Sciatic nerve (tissue), 2 donors: ENCODE measurements around the gene LRMDA. TPM values are rescaled to one million over a fixed set of nuclear protein-coding genes. Genes with fewer than 3 reads are reported as not detected.
A peak's percentile ranks its signal among the peaks of the same experiment; 100 is the strongest.
"Not testable (repeated sequence)": the region's sequence is repeated elsewhere in the genome, so short reads cannot be mapped to it uniquely, and the experiment has no call there.

Experiments used
- ATAC-seq: fragments of 200-7000 bp; cut with Tn5 transposase; one replicate; pipeline ENCODE4 v1.9.1; 2020; ENCODE audit warnings: mild to moderate bottlenecking, moderate library complexity
- DNase-seq: peaks from one replicate; pipeline ENCODE4 v3.0.0-alpha.2; 2020; ENCODE audit warnings: low spot score
- intact Hi-C: fragments of 100-400 bp; cut with DNase I; formaldehyde crosslinking; loops from one replicate; pipeline ENCODE4 v1.14.2; 2022
- total RNA-seq: library from RNA; stranded (reverse); fragmentation: NEBNext Ultra II Directional; extraction: Animal tissue kit (Norgen Biotek cat#: 25700); gene quantifications from one replicate; pipeline ENCODE4 v1.2.1, GENCODE V29; 2021
- donor health status: DM: no; HTN: no; CAD: no.
- donor health status: DM: no; HTN: no; CAD: no.

The LRMDA gene
- total RNA-seq, 1 donor from 2014 or later, result 16.6 TPM

DNA sequence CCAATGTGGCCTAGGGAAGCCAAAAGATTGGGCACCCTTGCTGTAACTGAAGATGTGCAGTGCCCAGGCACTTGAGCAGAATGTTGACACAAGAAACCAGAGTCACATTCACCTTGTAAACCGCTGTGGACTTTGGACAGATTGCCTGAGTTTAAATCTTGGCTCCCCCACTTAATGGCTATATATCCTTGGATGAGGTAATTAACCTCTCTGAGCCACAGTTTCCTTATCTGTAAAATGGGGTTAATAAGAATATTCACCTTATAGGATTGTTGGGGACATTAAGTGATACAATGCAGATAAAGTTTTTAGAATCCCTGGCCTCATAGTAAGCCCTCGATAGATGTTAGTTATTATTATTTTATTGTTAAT is 331.0 kb downstream of the LRMDA start:
- ATAC-seq, result no peak
- DNase-seq, result no peak
- intact Hi-C loops, result no loop called here

DNA sequence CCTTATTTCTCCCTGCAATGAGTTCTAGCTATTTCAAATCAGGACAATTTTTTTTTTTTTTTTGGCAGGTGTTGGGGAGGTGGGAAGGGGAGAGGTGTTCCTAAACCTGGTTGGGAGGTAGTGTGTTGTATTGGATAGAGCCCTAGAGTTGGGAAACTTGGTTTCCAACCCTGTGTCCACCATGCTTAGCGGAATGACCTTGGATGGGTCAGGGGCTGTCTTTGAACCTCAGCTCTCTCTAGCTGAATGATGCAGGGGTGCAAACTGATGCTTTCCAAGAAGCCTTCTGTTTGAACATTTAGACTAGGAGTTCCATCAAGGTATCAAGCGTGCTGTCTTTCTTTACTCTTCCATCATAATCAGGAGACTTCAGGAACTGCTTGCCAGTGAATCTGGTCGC is 332.2 kb downstream of the LRMDA start:
- DNase-seq, result no peak
- intact Hi-C loops, result no loop called here
- ATAC-seq, result no peak

DNA sequence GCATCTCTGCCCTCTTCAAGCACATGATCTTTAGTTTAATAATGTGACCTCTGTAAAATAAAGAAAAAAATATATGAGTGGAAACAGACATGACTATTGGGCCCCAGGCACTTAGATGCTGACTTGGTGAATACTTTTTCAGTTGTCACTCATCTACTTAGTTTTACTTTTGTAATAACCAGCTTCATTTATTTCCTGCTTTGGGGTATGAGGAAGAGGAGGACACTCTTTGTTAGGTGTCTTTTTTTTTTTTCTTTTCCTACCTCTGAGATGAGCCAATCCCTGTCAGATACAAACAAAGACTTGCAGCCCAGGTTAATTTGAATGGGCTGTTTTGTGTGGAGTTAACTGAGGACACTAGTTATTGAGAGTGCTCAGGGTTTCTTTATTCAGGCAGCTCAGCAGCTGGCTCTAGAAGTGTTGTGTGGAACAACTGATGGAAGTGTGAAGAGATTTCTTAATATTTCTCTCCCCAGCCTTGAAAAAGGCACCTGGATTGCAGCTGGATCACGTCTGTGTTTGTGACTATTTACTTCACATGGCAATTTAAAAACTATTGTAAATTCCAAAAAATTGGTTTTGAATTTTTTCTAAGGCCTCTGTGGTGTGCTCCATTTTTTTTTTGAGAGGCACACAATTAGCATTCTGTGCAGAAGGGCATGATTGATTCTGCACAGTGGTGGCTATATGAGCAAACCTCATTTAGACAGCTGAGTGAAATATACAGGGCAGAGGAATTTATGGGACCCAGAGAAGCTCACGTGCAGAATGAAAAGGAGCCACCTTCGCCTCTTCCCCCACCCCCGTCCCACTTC is 333.8 kb downstream of the LRMDA start:
- peak; percentile 47 for ATAC-seq
- intact Hi-C loops, result no loop called here

DNA sequence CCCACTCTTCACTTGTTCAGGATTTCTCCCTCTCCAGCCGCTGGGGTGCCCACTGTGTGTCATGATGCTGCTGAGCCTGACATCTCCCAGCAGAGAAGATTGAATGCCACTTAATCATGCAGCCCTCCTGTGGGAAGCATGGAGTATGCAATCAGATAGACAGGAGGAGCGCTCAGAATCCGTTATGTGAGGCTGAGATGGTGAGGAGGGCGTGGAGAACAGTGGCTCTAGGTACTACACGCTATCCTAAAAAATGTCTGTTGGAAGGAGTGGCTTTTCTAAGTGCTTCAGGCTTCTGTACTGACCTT is 334.3 kb downstream of the LRMDA start:
- ATAC-seq (no peak), DNase-seq (no peak)
- intact Hi-C loops, result no loop called here

More for the DNA sequence above, 333.8 kb downstream of the LRMDA start:
- DNase-seq, result no peak

DNA sequence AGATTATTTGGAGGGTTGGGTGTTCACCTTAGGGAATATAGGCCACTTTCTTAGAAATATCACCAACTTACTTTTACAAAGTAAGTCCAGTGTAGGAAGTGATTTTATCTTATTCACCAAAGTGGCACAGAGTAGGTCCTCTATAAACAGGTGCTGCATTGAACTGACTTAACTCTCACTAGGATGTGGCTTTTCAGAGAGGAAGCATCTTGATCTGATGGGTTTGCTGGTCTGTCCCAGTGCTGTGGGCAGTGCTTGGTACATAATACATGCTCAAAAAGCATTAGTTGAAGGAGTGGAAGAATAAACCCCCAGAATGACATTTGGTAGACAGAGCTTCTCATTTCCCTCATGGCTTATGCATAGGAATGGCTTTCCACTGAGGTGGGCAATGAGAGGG is 334.7 kb downstream of the LRMDA start:
- DNase-seq (no peak), ATAC-seq (no peak)
- intact Hi-C loops, result no loop called here

DNA sequence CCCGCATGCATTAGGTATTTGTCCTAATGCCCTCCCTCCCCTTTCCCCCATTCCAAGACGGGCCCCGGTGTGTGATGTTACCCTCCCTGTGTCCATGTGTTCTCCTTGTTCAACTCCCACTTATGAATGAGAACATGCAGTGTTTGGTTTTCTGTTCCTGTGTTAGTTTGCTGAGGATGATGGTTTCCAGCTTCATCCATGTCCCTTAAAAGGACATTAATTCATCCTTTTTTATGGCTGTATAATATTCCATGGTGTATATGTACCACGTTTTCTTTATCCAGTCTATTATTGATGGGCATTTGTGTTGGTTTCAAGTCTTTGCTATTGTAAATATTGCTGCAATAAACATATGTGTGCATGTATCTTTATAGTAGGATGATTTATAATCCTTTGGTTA is 335.3 kb downstream of the LRMDA start:
- intact Hi-C loops, DNase-seq, ATAC-seq: not testable (repeated sequence)

DNA sequence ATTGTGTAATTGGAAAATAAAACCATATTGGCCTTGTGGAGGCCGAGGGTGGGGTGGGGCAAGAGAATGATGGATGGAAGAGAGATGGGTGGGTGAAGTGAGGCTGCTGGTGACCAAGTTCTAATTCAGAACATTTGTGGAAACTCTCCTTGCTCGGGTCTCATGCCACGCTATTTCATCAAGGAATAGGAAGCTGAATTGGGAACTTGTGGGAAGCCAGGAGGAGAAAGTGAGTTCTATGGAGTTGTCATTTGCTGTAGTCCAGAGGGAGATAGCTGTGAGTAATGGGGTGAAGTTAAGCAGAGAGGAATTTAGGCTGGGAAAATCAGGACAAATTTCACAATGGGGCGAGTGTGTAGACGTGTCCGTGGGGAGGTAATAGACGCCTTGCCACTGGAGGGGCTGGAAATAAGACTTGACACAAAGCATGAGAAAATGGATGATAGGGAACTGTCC is 339.2 kb downstream of the LRMDA start:
- ATAC-seq, result peak; percentile 93
- DNase-seq, result no peak
- intact Hi-C loops, result no loop called here

DNA sequence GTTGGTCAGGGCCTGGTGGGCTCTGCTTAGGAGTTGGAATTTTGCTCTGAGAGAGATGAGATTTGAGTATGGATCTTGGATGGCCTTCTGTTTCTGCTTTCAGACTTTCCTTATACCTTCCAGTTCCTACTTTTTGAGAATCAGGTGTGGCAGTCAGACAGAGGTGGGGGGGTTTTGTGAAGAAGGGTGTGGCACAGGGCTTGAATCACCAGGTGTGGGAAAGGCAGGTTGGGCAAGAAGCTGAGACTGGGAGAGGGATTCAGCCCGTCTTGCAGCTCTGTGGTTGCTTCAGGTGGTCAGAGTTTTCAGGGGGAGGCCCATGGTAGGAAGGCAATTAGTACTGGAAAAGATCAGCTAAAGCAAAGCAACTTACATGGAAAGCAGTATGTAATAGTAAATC is 340.2 kb downstream of the LRMDA start:
- ATAC-seq (no peak), DNase-seq (no peak)
- intact Hi-C loops, result no loop called here

DNA sequence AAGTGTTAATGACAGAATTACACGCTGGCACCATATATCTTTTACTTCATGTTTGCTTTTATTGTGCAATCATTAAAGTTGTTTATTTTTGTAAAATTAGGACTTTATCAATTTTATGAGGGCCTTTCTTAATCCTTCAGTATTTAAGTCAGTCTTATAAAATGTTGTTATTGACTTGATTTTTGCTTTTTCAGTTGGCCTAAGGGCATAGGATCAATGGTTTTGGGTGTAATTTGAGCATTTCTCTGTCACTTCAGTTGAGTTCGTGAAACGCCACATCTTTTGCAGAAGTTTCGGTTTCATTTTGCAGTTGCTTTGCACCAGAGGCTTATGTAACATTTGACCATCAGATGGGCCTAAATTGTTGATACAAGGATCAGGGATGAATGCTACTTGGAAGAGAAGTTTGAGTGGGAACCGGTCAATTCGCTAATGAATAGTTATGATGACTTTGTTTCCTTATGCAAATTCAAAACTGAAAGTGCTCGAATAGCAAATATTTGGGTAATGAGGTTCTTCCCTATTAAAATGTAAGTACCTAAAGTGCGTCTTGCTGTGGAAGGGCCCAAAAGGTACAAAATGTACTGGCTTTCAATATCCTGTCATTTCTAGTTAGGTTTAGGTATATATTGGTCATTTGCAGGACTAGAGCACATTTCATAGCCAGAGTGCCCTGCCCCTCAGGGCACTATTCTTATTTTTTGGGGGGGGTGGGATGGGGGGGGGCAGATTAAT is 340.9 kb downstream of the LRMDA start:
- intact Hi-C loops, result no loop called here
- ATAC-seq, result peak; percentile 49
- DNase-seq, result no peak

DNA sequence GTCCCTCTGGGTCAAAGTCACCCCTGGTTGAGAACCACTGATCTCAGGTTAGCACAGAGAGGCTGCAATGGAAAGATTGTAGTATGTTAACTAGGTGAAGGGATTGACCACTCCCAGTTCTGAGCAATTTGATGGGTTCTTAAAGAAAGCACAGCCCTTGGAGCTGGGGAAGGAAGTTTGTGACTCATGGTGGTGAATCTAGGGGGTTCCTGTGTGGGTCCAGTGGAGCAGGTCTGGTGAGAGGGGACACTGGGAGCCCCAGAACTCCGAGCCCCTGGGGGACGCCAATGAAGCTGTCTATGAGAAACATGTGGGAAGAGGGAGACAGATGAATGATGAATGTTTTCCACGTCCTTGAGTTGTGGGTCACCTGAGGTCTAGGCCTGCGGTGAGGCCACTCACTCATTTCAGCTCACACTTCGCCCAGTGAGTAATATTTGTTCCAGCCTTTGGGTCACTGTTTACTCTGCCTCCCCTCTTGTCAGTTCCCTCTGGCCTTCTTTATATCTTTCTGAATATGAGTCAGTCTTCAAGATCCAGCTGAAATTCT is 341.9 kb downstream of the LRMDA start:
- DNase-seq (no peak), ATAC-seq (no peak)
- intact Hi-C loops, result no loop called here

DNA sequence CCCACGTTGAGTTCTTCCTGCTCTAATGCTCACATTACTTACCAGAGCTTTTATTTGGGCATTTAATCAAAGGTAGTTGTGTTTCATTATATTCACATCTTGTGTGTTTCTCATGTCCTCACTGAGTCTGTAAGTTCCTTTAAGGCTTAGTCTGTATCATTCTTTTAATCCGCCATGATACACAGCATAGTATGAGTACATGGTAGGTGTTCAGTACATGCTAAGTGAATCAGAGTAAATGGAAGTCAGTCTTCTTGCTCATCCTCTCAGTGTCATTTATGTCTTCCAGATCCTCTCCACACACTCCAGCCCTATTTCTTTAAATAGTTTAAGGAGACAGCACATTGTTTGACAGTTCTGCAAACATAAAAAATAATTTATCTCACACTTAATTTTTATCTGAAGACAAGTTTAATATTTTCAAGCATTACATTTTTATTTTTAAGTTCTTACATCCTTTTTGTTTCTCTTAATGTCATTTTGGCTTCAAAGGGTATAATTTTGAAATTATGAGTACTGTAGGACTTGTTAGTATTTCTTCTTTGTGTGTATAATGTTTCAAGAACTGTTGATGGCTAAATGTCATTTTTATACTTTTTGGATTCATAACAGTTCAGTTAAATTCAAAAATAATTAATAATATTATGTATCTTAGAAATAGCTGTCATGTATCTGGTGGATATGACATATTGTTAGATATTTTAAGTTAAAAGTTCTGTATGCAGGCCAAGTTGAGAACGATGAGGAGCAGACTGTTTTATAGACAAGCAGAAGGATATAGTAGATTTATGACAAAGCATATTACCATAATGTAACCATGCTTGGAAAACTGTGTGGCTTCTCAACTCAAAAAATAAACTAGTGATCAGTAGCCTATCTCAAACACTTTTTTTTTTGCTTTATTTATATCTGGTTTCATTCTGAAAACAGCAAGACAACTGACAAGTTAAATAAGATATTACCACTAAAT is 342.7 kb downstream of the LRMDA start:
- no peak for ATAC-seq
- no peak for DNase-seq
- intact Hi-C loops, result no loop called here

DNA sequence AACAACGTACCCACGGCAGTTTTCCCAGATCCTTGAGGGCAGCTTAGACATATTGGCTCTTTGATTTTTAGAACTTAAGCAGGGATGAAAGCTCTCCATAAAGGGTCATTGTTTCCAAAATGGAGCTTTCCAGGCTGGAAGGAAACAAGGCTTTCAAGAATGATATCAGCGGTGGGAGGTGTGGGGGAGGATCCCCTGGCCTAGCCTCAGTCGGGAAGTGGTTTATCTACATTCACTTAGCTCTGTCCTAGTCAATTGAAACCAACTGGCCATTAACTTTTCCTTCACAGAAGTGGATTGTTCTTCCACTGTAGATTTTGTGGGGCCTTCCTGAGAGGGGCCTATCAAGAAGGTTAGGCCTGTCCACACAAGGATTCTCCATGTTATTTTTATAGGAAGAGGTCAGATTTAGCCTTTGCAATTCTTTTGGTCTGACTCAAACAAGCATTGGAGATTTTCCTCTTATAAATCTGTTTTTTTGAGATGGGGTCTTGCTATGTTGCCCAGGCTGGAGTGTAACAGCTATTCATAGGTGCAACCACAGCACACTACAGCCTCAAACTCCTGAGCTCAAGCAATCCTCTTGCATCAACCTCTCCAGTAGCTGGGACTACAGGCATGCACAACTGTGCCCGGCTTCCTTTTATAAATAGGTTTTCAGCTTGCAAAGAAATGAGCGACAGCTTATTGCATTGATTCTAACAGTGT is 343.5 kb downstream of the LRMDA start:
- DNase-seq (no peak), ATAC-seq (no peak)
- intact Hi-C loops, result no loop called here

DNA sequence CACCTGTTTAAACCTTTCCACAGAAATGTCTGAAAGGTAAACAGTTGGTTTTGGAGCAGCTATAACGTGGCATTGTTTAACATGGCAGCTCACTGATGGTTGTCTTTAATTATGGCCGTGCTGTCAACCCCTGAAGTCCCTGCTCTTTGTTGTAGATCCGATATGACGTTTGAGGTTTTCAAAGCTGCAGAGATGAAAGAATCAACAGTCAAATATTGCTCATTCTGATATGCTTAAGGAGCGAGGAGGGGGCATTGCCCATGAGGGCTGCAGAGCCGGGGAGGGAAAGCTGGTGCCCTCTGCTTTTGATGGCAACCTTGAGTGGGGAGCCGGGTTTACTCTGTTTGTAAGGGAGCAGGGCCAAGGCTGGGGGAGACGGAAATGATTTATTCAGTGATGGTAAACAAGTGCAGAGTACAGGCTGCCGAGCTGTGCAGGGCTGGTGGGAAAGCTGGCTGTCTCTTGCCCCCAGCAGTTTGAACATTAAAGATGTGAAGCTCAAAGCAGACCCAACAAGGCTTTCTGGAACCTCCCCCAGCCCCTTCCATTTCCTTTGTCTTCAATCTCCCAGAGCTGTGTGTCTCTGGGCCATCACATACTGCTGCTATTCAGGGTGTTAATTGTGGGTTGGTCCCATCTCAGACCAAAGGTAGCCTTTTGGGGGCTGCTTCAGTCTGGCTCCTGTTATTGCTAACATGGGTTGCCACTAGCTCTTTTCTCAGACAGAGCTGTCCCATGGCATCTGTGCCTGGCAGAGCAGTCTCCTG is 345.5 kb downstream of the LRMDA start:
- DNase-seq, result no peak
- intact Hi-C loops, result no loop called here
- no peak for ATAC-seq

DNA sequence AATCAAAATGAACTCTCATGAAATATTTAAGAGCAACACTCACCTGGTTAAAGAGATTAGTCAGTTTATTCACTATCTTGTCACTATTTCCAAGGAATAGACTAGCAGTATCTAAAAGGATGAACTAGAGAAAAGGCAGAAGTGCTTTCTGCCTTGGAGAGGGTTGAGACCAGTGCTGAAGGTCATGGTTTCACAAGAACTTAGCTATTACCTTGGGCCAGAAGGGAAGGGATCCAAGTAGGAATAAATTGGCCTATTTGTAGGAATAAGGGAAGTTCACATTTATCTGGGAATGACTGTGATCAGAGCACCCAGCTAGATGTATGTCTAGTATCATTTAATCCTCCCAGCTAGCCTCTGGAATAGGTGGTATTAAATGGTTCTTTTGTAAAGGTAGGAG is 347.2 kb downstream of the LRMDA start:
- intact Hi-C loops, result no loop called here
- DNase-seq (no peak), ATAC-seq (peak; percentile 81)

DNA sequence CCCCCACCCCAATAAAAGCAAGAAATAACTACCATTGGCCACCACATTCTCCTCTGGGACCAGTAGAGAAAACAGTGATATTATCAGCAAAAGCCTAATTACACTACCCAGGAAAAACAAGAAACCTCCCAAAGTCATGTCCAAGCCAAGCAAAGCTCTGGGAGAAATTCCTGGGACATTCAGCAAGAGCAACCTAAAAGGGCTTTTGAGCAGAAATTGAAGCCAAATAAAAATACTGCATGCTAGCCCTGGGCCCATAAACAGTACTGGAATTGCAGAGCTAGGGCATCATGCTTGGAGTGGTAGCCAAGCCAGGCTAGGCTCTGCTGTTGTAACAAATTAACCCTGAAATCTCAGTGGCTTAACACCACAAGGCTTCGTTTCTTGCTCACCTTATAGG is 347.9 kb downstream of the LRMDA start:
- ATAC-seq (peak; percentile 77), DNase-seq (no peak)
- intact Hi-C loops, result no loop called here

DNA sequence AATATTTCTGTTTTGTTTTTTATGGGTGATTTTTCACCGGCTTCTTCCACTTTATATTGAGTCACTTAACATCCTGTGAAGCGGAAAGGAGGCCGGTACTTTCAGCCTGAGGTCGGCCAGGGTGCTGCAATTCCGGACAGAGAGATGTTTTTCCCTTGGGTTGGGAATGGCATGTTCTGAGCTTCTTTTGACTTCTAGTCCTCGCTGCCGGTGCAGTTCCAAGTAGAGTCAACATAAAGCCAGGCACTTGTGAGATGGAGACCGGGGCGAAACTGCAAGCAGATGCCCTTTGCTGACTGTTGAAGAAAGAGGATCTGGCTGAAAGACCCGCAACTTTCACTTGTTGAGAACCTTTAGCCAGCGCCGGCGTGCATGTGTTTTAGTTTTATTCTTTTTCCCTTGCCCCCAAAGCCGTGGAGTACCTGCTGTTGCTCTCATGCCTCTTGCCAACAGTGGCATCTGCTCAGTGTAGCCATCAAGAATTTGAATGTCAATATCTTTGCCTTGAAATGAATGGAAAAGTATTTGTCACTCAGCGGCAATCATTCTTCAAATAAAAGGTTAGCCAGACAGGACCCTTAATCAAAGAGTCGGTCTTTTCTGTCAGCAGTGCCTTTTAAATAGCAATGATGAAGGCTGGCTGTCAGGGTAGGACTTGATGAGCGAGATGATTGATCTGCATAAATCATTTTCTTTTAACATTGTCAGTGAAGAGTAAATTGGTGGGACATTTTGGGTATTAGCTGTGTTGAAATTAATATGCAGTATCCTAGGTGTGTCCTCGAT is 351.2 kb downstream of the LRMDA start:
- DNase-seq (no peak), ATAC-seq (peak; percentile 22)
- intact Hi-C loops, result no loop called here
